ENCODE data around the gene RBP4.

Gene RBP4

GRCh38 chr10:93595378-93596161 is 5.5 kb downstream of the RBP4 start:
- DNase-seq, result no peak

GRCh38 chr10:93594518-93594917 is 6.5 kb downstream of the RBP4 start:
- DNase-seq, result no peak

- DNase-seq, result no peak
Observed at GRCh38 chr10:93593749-93594148, 7.3 kb downstream of the RBP4 start.

GRCh38 chr10:93593254-93593653 is 7.8 kb downstream of the RBP4 start:
- no peak for DNase-seq

GRCh38 chr10:93591065-93591808 is 9.8 kb downstream of the RBP4 start:
- DNase-seq, result no peak

GRCh38 chr10:93590638-93591037 is 10.4 kb downstream of the RBP4 start:
- no peak for DNase-seq

GRCh38 chr10:93589648-93590562 is 11.1 kb downstream of the RBP4 start:
- no peak for DNase-seq

- no peak for DNase-seq
Observed at GRCh38 chr10:93584445-93584844, 16.6 kb downstream of the RBP4 start.

- DNase-seq, result no peak
Observed at GRCh38 chr10:93580828-93581227, 20.2 kb downstream of the RBP4 start.

GRCh38 chr10:93579985-93580711 is 20.9 kb downstream of the RBP4 start:
- DNase-seq, result no peak

- no peak for DNase-seq
Observed at GRCh38 chr10:93579089-93579488, 21.9 kb downstream of the RBP4 start.

- no peak for DNase-seq
Observed at GRCh38 chr10:93577565-93577964, 23.5 kb downstream of the RBP4 start.

GRCh38 chr10:93576888-93577287 is 24.1 kb downstream of the RBP4 start:
- no peak for DNase-seq

GRCh38 chr10:93573924-93574323 is 27.1 kb downstream of the RBP4 start:
- DNase-seq, result no peak

- no peak for DNase-seq
Observed at GRCh38 chr10:93573051-93573909, 27.8 kb downstream of the RBP4 start.

- no peak for DNase-seq
Observed at GRCh38 chr10:93572606-93573005, 28.4 kb downstream of the RBP4 start.

- no peak for DNase-seq
Observed at GRCh38 chr10:93570383-93570782, 30.7 kb downstream of the RBP4 start.

- DNase-seq, result no peak
Observed at GRCh38 chr10:93568105-93568390, 33.0 kb downstream of the RBP4 start.

GRCh38 chr10:93567277-93568104 is 33.5 kb downstream of the RBP4 start:
- DNase-seq, result no peak

- DNase-seq, result no peak
Observed at GRCh38 chr10:93566435-93567276, 34.4 kb downstream of the RBP4 start, which contains the start of gene FFAR4. Gene FFAR4, plus strand, starts transcription at chr10:93566665. Its CDS starts 56 bp downstream, at chr10:93566721.

All from NCI-H1417 treated with DMSO at 0.1 percent for 48 hours (cell line).